HT-29 (cell line): ENCODE data around the gene APOL3. TPM values are rescaled to one million over a fixed set of nuclear protein-coding genes. Genes with fewer than 3 reads are reported as not detected.
A peak's percentile ranks its signal among the peaks of the same experiment; 100 is the strongest.
"Not testable (repeated sequence)": the region's sequence is repeated elsewhere in the genome, so short reads cannot be mapped to it uniquely, and the experiment has no call there.

Experiments used
- DNase-seq: peaks from one replicate; pipeline ENCODE4 v3.0.0-alpha.2; 2015; ENCODE audit warnings: low spot score
- total RNA-seq: library from RNA; depleted of rRNA; stranded (reverse); fragments of >200 nt; shearing (Covaris generic); gene quantifications from 2 replicates; pipeline ENCODE4 v1.2.3, GENCODE V29; 2014

Gene APOL3
- total RNA-seq, 1 experiment from 2014 or later: 1.7 TPM

- no peak for DNase-seq
These were observed 23.6 kb downstream of the APOL3 start for GRCh38 chr22:36136988-36137387.

GRCh38 chr22:36136475-36136874 is 24.1 kb downstream of the APOL3 start:
- no peak for DNase-seq

GRCh38 chr22:36135306-36135980 is 25.1 kb downstream of the APOL3 start:
- DNase-seq: no peak

GRCh38 chr22:36134182-36134581 is 26.4 kb downstream of the APOL3 start:
- DNase-seq: no peak

GRCh38 chr22:36131907-36132306 is 28.6 kb downstream of the APOL3 start:
- no peak for DNase-seq

DNA sequence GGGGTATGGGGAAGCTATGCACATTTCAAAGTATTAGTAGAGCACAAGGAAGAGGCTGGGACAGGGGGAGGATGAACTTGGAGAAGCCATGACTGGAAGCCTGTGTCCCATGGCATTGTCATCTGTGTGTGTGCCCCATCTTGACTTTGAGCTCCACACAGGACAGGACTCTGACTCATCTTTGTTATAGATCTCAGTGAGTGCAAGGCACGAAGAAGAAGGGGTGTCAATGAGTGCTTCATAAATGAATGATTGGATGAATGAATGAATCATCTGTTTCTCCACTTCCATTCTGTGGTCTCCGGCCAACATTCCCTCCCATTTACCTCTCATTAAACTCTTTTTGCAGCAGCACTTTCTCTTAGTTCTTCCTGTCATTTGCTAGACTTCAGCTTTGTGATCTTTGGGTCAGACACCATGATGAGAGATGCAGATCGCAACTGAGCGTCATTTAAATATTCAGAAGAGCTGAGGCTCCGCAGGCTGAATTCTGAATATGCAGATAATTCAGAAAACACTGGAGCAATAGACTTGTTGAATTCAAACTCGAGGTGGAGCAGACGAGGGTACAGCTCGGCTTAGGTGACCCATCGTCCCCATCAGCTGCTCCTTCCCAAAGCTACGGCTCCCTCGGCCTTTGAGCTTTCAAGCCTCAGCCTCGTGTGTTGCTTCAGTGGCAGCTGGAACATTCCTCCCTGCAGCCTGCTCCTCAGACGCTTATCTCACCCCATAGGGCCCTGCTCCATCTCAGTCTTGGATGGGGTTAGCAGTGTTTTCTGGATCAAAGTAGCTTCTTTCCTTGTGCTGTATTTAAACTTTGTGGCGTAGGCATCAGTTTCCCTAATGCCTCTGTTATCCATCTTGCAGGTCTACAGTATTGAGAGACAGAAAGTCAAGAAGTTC is 30.8 kb downstream of the APOL3 start:
- no peak for DNase-seq

DNA sequence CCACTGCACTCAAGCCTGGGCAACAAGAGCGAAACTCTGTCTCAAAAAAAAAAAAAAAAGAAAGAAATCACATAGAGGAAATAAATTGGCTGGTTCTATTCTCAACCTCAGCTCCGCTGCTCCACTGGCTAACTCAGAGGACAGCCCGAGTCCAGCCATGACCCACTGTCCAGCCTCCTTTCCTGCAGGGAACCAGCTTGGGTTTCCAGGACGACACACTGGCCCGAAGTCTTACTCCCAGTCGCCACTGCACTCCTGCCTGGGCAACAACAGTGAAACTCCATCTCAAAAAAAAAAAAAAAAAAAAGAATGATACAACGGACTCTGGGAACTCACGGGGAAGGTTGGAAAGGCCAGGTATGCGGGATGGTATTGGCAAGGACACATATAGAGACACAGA is 31.5 kb downstream of the APOL3 start:
- DNase-seq: no peak

- DNase-seq: no peak
These were observed 34.5 kb downstream of the APOL3 start for GRCh38 chr22:36125994-36126531.

GRCh38 chr22:36125434-36125833 is 35.1 kb downstream of the APOL3 start:
- no peak for DNase-seq

DNA sequence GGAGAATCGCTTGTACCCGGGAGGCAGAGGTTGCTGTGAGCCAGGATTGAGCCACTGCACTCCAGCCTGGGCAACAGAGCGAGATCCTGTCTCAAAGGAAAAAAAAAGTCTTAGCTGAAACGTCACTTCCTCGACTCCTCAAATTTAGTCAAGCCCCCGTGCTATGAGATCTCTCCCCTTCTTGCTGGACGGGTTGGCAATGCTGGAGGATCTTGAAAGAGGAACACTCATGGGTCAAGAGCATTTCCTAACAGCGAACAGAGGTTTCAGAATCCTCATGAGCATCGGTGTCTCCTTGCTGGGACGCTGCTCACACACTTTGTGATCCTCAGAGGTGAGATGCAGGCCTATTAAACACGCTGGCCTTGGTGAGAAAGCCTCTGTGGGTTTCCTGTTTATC is 35.9 kb downstream of the APOL3 start:
- no peak for DNase-seq

GRCh38 chr22:36123673-36124630 is 36.6 kb downstream of the APOL3 start:
- peak; percentile 91 for DNase-seq

GRCh38 chr22:36120621-36121351 is 39.8 kb downstream of the APOL3 start:
- DNase-seq: not testable (repeated sequence)

DNA sequence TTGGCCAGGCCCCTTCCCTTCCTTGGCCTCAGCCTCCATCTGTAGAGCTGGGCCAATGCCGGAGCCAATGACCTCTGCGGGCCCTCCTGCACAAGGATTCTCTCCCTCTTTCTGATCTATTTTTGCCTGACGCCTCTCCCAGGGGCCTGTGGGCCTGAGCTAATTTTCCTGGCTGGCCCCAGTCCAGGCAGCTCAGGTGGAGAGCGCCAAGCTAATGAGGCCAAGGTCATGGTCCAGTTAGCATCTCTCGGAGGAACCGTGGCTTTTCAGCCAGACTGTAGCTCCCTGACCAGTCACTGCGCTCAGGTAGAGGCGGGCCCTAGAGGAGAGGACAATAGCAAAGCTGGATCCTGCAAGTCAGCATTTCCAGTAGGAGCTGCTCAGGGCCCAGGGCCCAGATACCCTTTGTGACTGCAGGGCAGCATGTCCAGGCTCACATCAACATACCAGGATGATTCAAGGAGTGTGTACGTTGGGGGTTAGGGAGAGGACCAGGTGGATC is 43.5 kb downstream of the APOL3 start:
- DNase-seq: no peak

- DNase-seq: no peak
These were observed 44.4 kb downstream of the APOL3 start for GRCh38 chr22:36116127-36116526.

DNA sequence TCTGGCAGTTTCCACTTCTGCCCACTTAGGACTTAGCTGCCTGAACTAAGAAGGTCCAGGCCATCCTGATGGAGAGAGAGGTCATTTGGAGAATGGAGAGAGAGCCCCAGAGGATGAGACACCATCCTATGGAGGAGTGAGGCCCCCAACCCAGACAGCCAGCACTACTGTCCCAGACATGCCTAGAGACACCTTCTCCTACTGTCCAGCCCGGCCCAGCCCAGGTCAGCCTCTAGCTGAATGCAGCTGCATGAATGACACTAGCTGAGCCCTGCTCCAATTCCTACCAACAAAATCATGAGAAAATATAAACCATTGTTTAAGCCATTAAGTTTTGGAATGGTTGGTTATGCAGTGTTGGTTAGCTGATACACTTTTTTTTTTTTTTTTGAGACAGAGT is 47.4 kb downstream of the APOL3 start:
- DNase-seq: no peak

GRCh38 chr22:36111316-36111715 is 49.2 kb downstream of the APOL3 start:
- DNase-seq: no peak

DNA sequence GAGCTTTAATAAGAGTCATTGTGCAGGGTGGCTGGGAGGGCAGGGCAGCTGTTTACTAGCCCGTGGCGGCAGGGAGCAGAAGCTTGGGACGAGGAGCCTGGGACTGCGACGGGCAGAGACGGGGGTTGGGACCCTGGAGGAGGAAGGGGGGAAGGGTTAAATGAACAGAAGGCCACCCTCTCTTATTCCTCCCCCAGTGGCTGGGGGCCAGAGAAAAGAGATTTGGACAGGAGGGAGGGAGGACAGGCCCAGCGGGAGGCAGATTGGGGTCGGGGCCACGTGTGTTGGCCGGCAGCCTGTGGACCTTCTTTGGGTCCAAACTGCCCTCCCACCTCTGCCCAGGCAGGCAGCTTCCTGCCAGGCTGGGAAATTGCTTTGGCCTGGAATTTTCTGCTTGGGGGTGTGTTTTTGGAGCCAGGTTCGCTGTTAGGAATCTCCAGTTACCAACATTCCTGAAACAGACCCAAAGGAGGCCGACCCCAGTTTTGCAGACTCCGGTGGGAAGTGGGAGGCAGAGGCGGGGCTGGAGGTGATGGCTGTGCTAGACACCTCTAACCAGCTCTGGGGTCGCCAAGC is 50.2 kb downstream of the APOL3 start:
- no peak for DNase-seq

GRCh38 chr22:36107436-36107835 is 53.1 kb downstream of the APOL3 start:
- no peak for DNase-seq

GRCh38 chr22:36106910-36107309 is 53.6 kb downstream of the APOL3 start:
- no peak for DNase-seq

DNA sequence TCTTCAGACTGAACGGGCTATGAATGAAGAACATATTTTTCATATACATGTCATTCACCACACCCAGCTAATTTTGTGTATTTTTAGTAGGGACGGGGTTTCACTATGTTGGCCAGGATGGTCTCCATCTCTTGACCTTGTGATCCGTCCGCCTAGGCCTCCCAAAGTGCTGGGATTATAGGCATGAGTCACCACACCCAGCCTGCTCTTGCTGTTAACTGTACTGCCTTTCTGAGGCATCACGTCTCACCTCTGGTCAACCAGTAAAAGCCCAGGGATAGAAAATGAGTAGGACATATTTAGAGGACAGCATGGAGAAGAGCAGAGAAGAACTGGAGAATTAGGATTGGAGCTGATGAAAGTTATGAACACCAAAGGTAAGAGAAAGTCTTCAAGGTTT is 55.6 kb downstream of the APOL3 start:
- DNase-seq: no peak
